Measurements from ENCODE around the gene PRKD2.
"Not testable (repeated sequence)": the region's sequence is repeated elsewhere in the genome, so short reads cannot be mapped to it uniquely, and the experiment has no call there.

The PRKD2 gene

DNA sequence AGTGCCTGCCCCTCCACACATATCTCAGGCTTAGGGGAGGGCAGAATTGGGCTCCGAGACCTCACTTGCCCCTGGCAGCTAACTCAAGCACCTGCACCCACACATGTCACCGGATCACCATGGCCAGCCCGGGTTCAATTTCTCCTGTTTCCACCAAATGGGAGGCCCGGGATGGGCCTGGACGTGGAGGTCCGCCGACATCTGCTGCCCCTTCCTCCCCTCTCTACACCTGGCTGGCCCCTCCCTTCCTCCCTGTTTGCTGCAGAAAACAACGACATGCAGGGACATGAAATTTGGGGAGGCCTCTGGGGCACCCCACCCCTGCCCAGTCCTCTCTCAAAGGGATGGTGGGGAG lies 1.3 kb downstream of the PRKD2 start:
- Histone ChIP-seq H3K9ac (ENCODE audit: low read depth, low read length) (peak overlapping the region; percentile 91), H3K4me1 (ENCODE audit: insufficient read depth, low read length) (peaks cover 5% of the 10 kb centered on the region; the same call in 1 of the 2 replicates), H3K36me3 (ENCODE audit: insufficient read depth, low read length) (no peaks in the 10 kb centered on the region), H3K9me3 (ENCODE audit: control insufficient read depth, insufficient read depth, low read length) (no peaks in the 10 kb centered on the region)

GRCh38 chr19:46714444-46715106 lies 2.3 kb downstream of the PRKD2 start:
- Histone ChIP-seq H3K9me3 (ENCODE audit: control insufficient read depth, insufficient read depth, low read length) (no peaks in the 10 kb centered on the region), H3K4me1 (ENCODE audit: insufficient read depth, low read length) (peaks cover 5% of the 10 kb centered on the region; the same call in 1 of the 2 replicates), H3K9ac (ENCODE audit: low read depth, low read length) (peak overlapping the region; percentile 91), H3K36me3 (ENCODE audit: insufficient read depth, low read length) (no peaks in the 10 kb centered on the region)

DNA sequence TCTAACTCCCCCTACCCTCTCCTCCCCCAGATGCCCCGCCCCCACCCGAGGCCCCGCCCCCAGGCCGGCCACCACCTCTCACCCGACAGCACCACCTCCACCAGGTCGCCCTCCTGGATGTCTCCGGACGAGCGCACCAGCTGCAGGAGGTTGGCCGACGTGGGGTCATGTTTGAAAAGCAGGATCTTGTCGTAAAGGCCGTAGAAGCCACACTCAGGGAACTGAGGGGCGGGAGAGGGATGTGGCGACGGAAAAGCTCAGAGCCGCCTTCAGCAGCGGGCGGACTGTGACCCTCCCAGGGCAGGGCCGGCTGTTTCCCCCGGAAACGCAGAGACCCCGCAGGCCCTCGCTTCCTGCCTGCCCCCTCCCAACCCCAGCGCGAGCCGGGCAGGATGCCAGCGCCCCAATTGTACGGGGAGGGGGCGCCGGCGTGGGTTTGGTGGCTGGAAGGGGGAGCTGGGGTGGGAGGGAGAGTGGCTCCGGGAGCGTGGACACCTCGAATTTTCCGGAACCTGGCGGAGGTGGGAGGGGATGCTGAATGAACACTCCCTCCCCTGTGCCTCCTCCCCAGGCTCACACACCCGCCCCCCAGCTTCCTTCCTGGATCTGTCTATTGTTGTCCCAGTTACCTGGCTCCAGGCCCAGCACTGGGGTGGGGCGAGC lies 3.0 kb downstream of the PRKD2 start:
- H3K9ac ChIP-seq (ENCODE audit: low read depth, low read length), result peak overlapping the region; percentile 91
- H3K9me3 ChIP-seq (ENCODE audit: control insufficient read depth, insufficient read depth, low read length), result no peaks in the 10 kb centered on the region
- H3K36me3 ChIP-seq (ENCODE audit: insufficient read depth, low read length), result no peaks in the 10 kb centered on the region
- H3K4me1 ChIP-seq (ENCODE audit: insufficient read depth, low read length), result peaks cover 5% of the 10 kb centered on the region; the same call in 1 of the 2 replicates

DNA sequence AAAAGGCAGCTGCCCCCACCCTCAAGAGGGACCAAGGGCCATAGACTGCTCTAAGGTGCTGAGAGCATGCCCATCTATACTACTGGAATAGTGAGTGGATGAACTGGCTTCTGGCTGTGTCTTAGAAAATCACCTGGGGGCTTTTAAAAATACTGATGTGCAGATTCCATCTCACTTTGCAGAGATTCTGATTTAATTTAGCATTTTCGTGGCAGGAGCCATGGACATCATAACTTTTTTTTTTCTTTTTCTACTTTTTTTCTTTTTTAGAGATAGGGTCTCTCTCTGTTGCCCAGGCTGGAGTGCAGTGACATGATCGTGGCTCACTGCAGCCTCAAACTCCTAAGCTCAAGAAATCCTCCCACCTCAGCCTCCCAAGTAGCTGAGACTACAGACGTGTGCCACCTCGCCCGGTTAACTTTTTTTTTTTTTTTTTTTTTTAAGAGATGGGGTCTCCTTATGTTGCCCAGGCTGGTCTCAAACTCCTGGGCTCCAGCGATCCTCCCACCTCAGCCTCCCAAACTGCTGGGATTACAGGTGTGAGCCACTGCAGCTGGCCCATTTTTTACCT lies 4.1 kb downstream of the PRKD2 start:
- not testable (repeated sequence) for H3K4me1 ChIP-seq (ENCODE audit: insufficient read depth, low read length); H3K9me3 ChIP-seq (ENCODE audit: control insufficient read depth, insufficient read depth, low read length); H3K9ac ChIP-seq (ENCODE audit: low read depth, low read length); H3K36me3 ChIP-seq (ENCODE audit: insufficient read depth, low read length)

DNA sequence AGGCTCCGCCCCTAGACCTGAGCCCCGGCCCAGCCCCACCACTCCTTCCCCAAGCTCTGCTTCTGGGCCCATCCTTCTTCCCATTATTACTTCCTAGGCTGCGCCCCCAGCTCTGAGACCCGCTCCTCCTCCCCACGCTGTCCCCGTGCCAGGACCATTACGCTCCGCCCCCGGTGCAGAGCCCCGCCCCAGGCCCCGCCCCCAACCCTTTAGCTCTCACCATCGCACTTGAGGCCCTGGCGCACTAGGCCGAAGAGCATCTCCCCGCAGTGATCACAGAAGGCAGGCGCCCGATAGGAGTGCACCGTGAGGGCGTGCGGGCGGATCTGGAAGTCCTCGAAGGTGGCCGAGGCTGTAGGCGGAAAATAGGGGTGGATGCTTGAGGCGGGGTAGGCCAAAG lies 6.2 kb downstream of the PRKD2 start:
- Histone ChIP-seq H3K9me3 (ENCODE audit: control insufficient read depth, insufficient read depth, low read length) (no peaks in the 10 kb centered on the region), H3K36me3 (ENCODE audit: insufficient read depth, low read length) (no peaks in the 10 kb centered on the region), H3K9ac (ENCODE audit: low read depth, low read length) (no peak overlapping the region), H3K4me1 (ENCODE audit: insufficient read depth, low read length) (peaks cover 5% of the 10 kb centered on the region; the same call in 1 of the 2 replicates)

DNA sequence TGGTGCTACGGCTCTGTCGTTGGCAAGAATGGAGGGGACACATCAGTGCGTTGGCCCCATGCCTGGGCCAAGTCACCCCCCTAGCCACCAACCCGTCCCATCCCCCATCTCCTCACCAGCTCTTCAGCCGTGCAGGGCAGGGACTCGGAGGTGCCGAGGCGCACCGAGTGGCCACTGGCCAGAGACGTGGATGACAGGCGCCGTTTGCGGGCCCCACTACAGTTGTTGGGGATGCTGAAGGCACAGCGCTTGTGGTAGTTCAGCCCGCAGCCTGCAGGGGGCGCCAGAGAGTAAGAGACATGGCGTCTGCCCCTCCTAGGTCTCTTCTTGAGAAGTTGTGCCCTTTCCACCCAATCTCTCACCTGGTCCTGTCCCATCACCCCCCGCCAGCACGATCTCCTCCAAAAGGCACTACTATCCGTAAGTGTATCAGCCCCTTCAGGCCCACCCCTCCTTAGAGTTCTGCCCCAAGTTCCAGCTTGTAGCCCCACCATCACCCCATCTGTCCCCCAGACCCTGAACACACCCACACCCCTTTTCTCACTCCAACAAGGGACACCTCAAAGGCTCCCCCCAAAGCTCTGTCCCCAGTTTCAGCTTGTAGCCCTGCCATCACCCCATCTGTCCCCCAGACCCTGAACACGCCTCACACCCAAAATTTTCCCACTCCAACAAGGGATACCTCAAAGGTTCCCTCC lies 12.4 kb downstream of the PRKD2 start:
- H3K4me1 ChIP-seq (ENCODE audit: insufficient read depth, low read length), result no peaks in the 10 kb centered on the region
- H3K9ac ChIP-seq (ENCODE audit: low read depth, low read length), result no peak overlapping the region
- peaks cover 13% of the 10 kb centered on the region for H3K36me3 ChIP-seq (ENCODE audit: insufficient read depth, low read length)
- no peaks in the 10 kb centered on the region for H3K9me3 ChIP-seq (ENCODE audit: control insufficient read depth, insufficient read depth, low read length)

DNA sequence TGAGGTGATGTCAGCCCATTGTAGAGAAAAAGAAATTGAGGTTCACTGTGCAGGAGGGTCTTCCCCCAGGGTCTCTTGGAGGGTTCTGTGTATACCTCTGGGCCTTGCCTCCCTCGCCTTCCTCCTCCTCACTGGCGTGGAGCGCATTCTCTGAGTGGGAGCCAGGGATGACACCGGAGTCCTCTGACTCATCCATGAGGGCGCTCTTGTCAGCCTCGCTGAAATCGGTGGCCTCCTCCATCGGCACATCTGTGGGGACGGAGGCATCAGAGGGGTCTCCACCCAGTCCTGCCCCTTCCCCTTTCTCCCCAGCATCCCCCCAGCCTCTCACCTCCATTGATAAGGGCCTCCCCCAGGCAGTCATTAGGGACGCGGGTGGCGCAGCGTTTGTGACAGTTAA lies 16.2 kb downstream of the PRKD2 start:
- H3K4me1 ChIP-seq (ENCODE audit: insufficient read depth, low read length), result peaks cover 5% of the 10 kb centered on the region
- H3K9ac ChIP-seq (ENCODE audit: low read depth, low read length), result no peak overlapping the region
- peaks cover 13% of the 10 kb centered on the region for H3K36me3 ChIP-seq (ENCODE audit: insufficient read depth, low read length)
- H3K9me3 ChIP-seq (ENCODE audit: control insufficient read depth, insufficient read depth, low read length), result no peaks in the 10 kb centered on the region

DNA sequence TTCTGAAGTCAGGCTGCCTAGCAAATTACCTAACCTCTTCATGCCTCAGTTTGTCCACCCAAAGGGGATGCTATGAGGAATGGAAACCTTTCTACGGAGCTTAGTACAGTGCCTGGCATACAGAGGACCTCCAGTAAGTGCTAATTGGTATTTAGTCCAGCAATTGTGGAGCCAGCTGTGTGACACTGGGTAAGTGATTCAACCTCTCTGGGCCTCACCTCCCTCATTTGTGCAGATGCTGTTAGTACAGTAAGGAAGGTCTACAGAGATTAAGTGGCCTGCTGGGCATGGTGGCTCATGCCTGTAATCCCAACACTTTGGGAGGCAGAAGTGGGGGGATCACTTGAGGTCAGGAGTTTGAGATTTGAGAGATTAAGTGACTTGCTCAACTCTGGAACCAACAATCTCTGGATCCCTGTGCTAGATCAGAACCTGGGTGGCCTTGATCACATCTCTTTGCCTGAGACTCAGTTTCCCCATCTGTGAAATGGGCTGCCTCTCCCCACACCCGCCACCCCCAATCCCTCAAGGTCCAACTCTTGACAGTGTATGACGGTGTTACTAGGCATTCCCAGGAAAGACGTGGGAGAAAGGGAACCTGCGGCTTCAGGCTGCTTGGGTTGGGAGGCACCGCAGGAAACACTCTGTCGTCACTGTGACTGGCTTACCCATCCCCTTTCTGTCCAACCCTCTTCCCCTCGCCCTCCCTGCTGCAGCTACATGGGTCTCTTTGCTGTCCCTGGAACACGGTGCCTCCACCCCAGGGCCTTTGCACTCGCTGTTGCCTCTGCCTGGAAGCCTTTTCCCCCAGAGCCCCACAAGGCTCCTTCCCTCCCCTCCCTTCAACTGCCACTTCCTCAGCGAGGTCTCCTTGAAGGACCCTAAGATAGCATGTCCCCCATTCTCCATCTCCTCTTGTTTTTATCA lies 18.3 kb downstream of the PRKD2 start:
- Histone ChIP-seq H3K9ac (ENCODE audit: low read depth, low read length) (no peak overlapping the region), H3K4me1 (ENCODE audit: insufficient read depth, low read length) (peaks cover 5% of the 10 kb centered on the region), H3K9me3 (ENCODE audit: control insufficient read depth, insufficient read depth, low read length) (no peaks in the 10 kb centered on the region), H3K36me3 (ENCODE audit: insufficient read depth, low read length) (peaks cover 16% of the 10 kb centered on the region)

- H3K9me3 ChIP-seq (ENCODE audit: control insufficient read depth, insufficient read depth, low read length), result no peaks in the 10 kb centered on the region
- H3K36me3 ChIP-seq (ENCODE audit: insufficient read depth, low read length), result peaks cover 24% of the 10 kb centered on the region
- peak overlapping the region; percentile 32; the same call in 1 of the 2 replicates for H3K9ac ChIP-seq (ENCODE audit: low read depth, low read length)
- H3K4me1 ChIP-seq (ENCODE audit: insufficient read depth, low read length), result peaks cover 5% of the 10 kb centered on the region
Observed at GRCh38 chr19:46697204-46697960, 19.5 kb downstream of the PRKD2 start.

DNA sequence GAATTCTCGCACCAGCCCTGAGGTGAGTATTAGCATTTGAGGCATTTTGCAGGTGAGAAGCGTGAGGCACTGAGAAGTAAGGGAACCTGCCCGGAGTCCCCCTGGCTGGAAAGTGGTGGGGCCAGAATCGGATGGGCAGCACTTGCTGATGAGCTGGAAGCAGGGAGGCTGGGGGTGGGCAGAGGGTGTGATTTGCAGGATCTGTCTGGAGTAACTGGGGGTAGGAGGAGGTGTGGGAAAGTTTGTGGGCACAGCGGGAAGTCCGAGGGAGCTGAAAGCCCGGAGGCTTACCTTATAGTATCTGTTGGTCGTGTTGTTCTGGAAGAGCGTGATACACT lies 20.1 kb downstream of the PRKD2 start:
- H3K36me3 ChIP-seq (ENCODE audit: insufficient read depth, low read length), result peaks cover 26% of the 10 kb centered on the region

DNA sequence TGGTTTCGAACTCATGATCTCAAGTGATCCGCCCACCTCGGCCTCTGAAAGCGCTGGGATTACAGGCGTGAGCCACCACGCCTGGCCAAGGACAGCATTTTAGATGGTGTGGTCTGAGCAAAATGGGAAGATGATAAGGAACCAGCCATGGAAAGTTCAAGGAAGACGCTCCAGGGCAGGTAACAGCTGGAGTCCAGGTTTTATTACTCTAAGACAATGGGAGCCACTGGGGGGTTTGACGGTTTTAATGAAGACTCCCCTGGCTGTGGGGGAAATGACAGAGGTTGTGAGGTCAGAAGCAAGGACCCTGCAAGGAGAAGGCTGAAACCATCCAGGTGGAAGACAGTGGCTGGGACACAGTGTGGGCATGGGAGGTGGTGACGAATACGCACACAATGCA lies 20.9 kb downstream of the PRKD2 start:
- peaks cover 25% of the 10 kb centered on the region for H3K36me3 ChIP-seq (ENCODE audit: insufficient read depth, low read length)
- H3K9me3 ChIP-seq (ENCODE audit: control insufficient read depth, insufficient read depth, low read length), result no peaks in the 10 kb centered on the region
- peaks cover 5% of the 10 kb centered on the region for H3K4me1 ChIP-seq (ENCODE audit: insufficient read depth, low read length)
- no peak overlapping the region for H3K9ac ChIP-seq (ENCODE audit: low read depth, low read length)

More for the DNA sequence above, 20.1 kb downstream of the PRKD2 start:
- Histone ChIP-seq H3K9ac (ENCODE audit: low read depth, low read length) (no peak overlapping the region; the same call in 1 of the 2 replicates), H3K9me3 (ENCODE audit: control insufficient read depth, insufficient read depth, low read length) (no peaks in the 10 kb centered on the region), H3K4me1 (ENCODE audit: insufficient read depth, low read length) (peaks cover 5% of the 10 kb centered on the region)

GRCh38 chr19:46693760-46694159 lies 23.2 kb downstream of the PRKD2 start:
- H3K4me1 ChIP-seq (ENCODE audit: insufficient read depth, low read length), result peaks cover 5% of the 10 kb centered on the region
- no peak overlapping the region for H3K9ac ChIP-seq (ENCODE audit: low read depth, low read length)
- peaks cover 25% of the 10 kb centered on the region for H3K36me3 ChIP-seq (ENCODE audit: insufficient read depth, low read length)
- H3K9me3 ChIP-seq (ENCODE audit: control insufficient read depth, insufficient read depth, low read length), result no peaks in the 10 kb centered on the region

GRCh38 chr19:46692918-46693722 lies 23.8 kb downstream of the PRKD2 start:
- H3K4me1 ChIP-seq (ENCODE audit: insufficient read depth, low read length), result peaks cover 5% of the 10 kb centered on the region
- H3K36me3 ChIP-seq (ENCODE audit: insufficient read depth, low read length), result peaks cover 25% of the 10 kb centered on the region
- H3K9ac ChIP-seq (ENCODE audit: low read depth, low read length), result no peak overlapping the region
- no peaks in the 10 kb centered on the region for H3K9me3 ChIP-seq (ENCODE audit: control insufficient read depth, insufficient read depth, low read length)
